ENCODE measurements around the gene SPOCK1.

GRCh38 chr5:137226081-137226480, 273.0 kb downstream of the SPOCK1 start:
- no peak for TF ChIP-seq CTCF (IDR thresholded peaks at IDR 0.05; ENCODE audit: low read depth, low read length)
- TF ChIP-seq POLR2A (IDR thresholded peaks at IDR 0.05; ENCODE audit: extremely low read depth, insufficient read length): no peak
